ENCODE results near the gene PRRC2C.
"Not testable (repeated sequence)": the region's sequence is repeated elsewhere in the genome, so short reads cannot be mapped to it uniquely, and the experiment has no call there.

Gene PRRC2C

GRCh38 chr1:171606402-171606941, 121.1 kb downstream of the PRRC2C start:
- DNase-seq (ENCODE audit: low read depth) = no peak
- H3K4me3 ChIP-seq (ENCODE audit: control insufficient read depth, low read depth, low read length) = no peak overlapping the region
- TF ChIP-seq CTCF (IDR thresholded peaks at IDR 0.05; ENCODE audit: control insufficient read depth, insufficient read depth, low read depth, low read length, missing control alignments) = no peak

- H3K4me3 ChIP-seq (ENCODE audit: control insufficient read depth, low read depth, low read length) = no peak overlapping the region
- no peak for TF ChIP-seq CTCF (IDR thresholded peaks at IDR 0.05; ENCODE audit: control insufficient read depth, insufficient read depth, low read depth, low read length, missing control alignments)
- DNase-seq (ENCODE audit: low read depth) = peak; percentile 48
These were observed 125.1 kb downstream of the PRRC2C start for GRCh38 chr1:171610385-171610784.

GRCh38 chr1:171611306-171611705, 126.0 kb downstream of the PRRC2C start:
- TF ChIP-seq CTCF (IDR thresholded peaks at IDR 0.05; ENCODE audit: control insufficient read depth, insufficient read depth, low read depth, low read length, missing control alignments) = no peak
- no peak overlapping the region for H3K4me3 ChIP-seq (ENCODE audit: control insufficient read depth, low read depth, low read length)
- DNase-seq (ENCODE audit: low read depth) = peak; percentile 20

- TF ChIP-seq CTCF (IDR thresholded peaks at IDR 0.05; ENCODE audit: control insufficient read depth, insufficient read depth, low read depth, low read length, missing control alignments) = no peak
- DNase-seq (ENCODE audit: low read depth) = no peak
- no peak overlapping the region for H3K4me3 ChIP-seq (ENCODE audit: control insufficient read depth, low read depth, low read length)
These were observed 128.0 kb downstream of the PRRC2C start for GRCh38 chr1:171613282-171613681.

GRCh38 chr1:171615122-171615906, 130.0 kb downstream of the PRRC2C start:
- not testable (repeated sequence) for H3K4me3 ChIP-seq (ENCODE audit: control insufficient read depth, low read depth, low read length); DNase-seq (ENCODE audit: low read depth)

- no peak overlapping the region for H3K4me3 ChIP-seq (ENCODE audit: control insufficient read depth, low read depth, low read length)
- no peak for TF ChIP-seq CTCF (IDR thresholded peaks at IDR 0.05; ENCODE audit: control insufficient read depth, insufficient read depth, low read depth, low read length, missing control alignments)
- no peak for DNase-seq (ENCODE audit: low read depth)
These were observed 131.3 kb downstream of the PRRC2C start for GRCh38 chr1:171616586-171616985.

- TF ChIP-seq CTCF (IDR thresholded peaks at IDR 0.05; ENCODE audit: control insufficient read depth, insufficient read depth, low read depth, low read length, missing control alignments) = no peak
- no peak for DNase-seq (ENCODE audit: low read depth)
- no peak within 1 kb of the TSS for H3K4me3 ChIP-seq (ENCODE audit: control insufficient read depth, low read depth, low read length)
These were observed 136.8 kb downstream of the PRRC2C start, which contains the start of gene MYOCOS for GRCh38 chr1:171622152-171622462. Gene MYOCOS, plus strand, starts transcription at chr1:171622243. Its CDS starts 1,641 bp downstream, at chr1:171623884.
